Measurements from ENCODE around the gene TRIM66.
"Not testable (repeated sequence)": the region's sequence is repeated elsewhere in the genome, so short reads cannot be mapped to it uniquely, and the experiment has no call there.

The TRIM66 gene

GRCh38 chr11:8672346-8672745 is 10.1 kb downstream of the TRIM66 start:
- H3K36me3 ChIP-seq (ENCODE audit: control insufficient read depth, insufficient read depth, low read length): peaks cover 10% of the 10 kb centered on the region
- no peak for TF ChIP-seq CTCF (IDR thresholded peaks at IDR 0.05; ENCODE audit: insufficient read depth, low read length, poor library complexity, severe bottlenecking)
- H3K27me3 ChIP-seq (replicated peaks; ENCODE audit: control insufficient read depth, insufficient read depth, low read length): no peaks in the 10 kb centered on the region
- H3K4me3 ChIP-seq (replicated peaks; ENCODE audit: low read depth, low read length): no peak overlapping the region
- DNase-seq (ENCODE audit: extremely low read depth, insufficient read length): no peak

- Histone ChIP-seq H3K4me3 (replicated peaks; ENCODE audit: low read depth, low read length) (no peak overlapping the region), H3K27me3 (replicated peaks; ENCODE audit: control insufficient read depth, insufficient read depth, low read length) (no peaks in the 10 kb centered on the region), H3K36me3 (ENCODE audit: control insufficient read depth, insufficient read depth, low read length) (peaks cover 9% of the 10 kb centered on the region)
- DNase-seq (ENCODE audit: extremely low read depth, insufficient read length): no peak
- no peak for TF ChIP-seq CTCF (IDR thresholded peaks at IDR 0.05; ENCODE audit: insufficient read depth, low read length, poor library complexity, severe bottlenecking)
Observed at GRCh38 chr11:8671651-8672062, 10.8 kb downstream of the TRIM66 start.

- no peak for DNase-seq (ENCODE audit: extremely low read depth, insufficient read length)
- Histone ChIP-seq H3K27me3 (replicated peaks; ENCODE audit: control insufficient read depth, insufficient read depth, low read length) (no peaks in the 10 kb centered on the region), H3K36me3 (ENCODE audit: control insufficient read depth, insufficient read depth, low read length) (peaks cover 9% of the 10 kb centered on the region), H3K4me3 (replicated peaks; ENCODE audit: low read depth, low read length) (no peak overlapping the region)
- TF ChIP-seq CTCF (IDR thresholded peaks at IDR 0.05; ENCODE audit: insufficient read depth, low read length, poor library complexity, severe bottlenecking): no peak
Observed at GRCh38 chr11:8671193-8671612, 11.3 kb downstream of the TRIM66 start.

- not testable (repeated sequence) for H3K27me3 ChIP-seq (replicated peaks; ENCODE audit: control insufficient read depth, insufficient read depth, low read length); DNase-seq (ENCODE audit: extremely low read depth, insufficient read length); H3K4me3 ChIP-seq (replicated peaks; ENCODE audit: low read depth, low read length); H3K36me3 ChIP-seq (ENCODE audit: control insufficient read depth, insufficient read depth, low read length)
Observed at GRCh38 chr11:8670081-8670480, 12.4 kb downstream of the TRIM66 start.

GRCh38 chr11:8665222-8665621 is 17.2 kb downstream of the TRIM66 start:
- no peak for TF ChIP-seq CTCF (IDR thresholded peaks at IDR 0.05; ENCODE audit: insufficient read depth, low read length, poor library complexity, severe bottlenecking)
- peaks cover 6% of the 10 kb centered on the region for H3K36me3 ChIP-seq (ENCODE audit: control insufficient read depth, insufficient read depth, low read length)
- no peaks in the 10 kb centered on the region for H3K27me3 ChIP-seq (replicated peaks; ENCODE audit: control insufficient read depth, insufficient read depth, low read length)
- no peak for DNase-seq (ENCODE audit: extremely low read depth, insufficient read length)
- no peak overlapping the region for H3K4me3 ChIP-seq (replicated peaks; ENCODE audit: low read depth, low read length)

- DNase-seq (ENCODE audit: extremely low read depth, insufficient read length): no peak
- TF ChIP-seq CTCF (IDR thresholded peaks at IDR 0.05; ENCODE audit: insufficient read depth, low read length, poor library complexity, severe bottlenecking): no peak
- no peaks in the 10 kb centered on the region for H3K27me3 ChIP-seq (replicated peaks; ENCODE audit: control insufficient read depth, insufficient read depth, low read length)
Observed at GRCh38 chr11:8661001-8661795, 21.3 kb downstream of the TRIM66 start.

More at GRCh38 chr11:8661001-8661795, 21.3 kb downstream of the TRIM66 start:
- Histone ChIP-seq H3K36me3 (ENCODE audit: control insufficient read depth, insufficient read depth, low read length) (peaks cover 18% of the 10 kb centered on the region), H3K4me3 (replicated peaks; ENCODE audit: low read depth, low read length) (no peak overlapping the region)
